ENCODE measurements around the gene TRIM2.

TRIM2 gene

GRCh38 chr4:153246446-153247115 lies 42.3 kb downstream of the TRIM2 start:
- DNase-seq (ENCODE audit: low read depth in 2 of 2, low spot score in 1 of 2), result no peak

DNA sequence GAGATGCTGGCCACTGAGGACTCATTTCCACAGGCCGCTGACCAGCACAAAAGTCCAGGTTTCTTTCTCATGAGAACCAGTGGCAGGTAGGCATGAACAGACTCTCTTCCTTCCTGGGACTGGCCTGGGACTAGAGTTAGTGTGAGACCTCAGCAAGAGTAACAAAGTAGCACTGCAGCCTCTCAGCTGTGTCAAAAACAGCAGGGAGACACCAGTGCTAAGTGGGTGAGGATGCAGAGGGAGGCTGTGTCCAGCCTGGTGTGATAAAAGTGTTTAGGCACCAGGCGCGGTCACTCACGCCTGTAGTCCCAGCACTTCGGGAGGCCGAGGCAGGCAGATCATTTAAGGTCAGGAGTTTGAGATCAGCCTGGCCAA lies 42.9 kb downstream of the TRIM2 start:
- DNase-seq (ENCODE audit: low read depth in 2 of 2, low spot score in 1 of 2), result no peak

DNA sequence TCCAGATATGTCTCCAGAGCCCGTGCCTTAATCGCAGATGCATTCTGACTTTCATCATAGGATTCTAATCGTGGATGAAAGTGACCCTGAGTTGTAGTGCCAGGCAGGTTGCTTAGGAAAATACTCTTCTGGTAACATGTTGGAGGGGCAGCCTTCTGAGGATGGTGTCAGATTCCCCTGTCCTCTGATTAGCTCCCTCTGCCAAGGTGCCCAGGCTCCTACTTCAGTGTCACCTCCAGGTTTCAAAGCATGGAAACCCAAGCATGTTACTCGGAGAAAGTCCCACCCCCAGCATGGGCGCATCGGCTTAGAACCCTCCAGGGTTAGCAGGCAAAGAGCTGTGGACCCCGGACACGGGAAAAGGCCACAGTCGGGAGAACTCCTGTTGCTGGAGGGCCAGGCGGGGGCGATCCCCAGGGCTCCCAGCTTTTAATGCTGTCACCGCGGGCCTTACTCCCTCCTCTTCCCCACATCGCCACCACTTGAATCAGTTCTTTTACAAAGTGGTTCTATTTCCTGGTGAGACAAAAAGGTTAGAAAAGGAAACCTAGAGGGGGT lies 44.5 kb downstream of the TRIM2 start:
- no peak for DNase-seq (ENCODE audit: low read depth in 2 of 2, low spot score in 1 of 2)

DNA sequence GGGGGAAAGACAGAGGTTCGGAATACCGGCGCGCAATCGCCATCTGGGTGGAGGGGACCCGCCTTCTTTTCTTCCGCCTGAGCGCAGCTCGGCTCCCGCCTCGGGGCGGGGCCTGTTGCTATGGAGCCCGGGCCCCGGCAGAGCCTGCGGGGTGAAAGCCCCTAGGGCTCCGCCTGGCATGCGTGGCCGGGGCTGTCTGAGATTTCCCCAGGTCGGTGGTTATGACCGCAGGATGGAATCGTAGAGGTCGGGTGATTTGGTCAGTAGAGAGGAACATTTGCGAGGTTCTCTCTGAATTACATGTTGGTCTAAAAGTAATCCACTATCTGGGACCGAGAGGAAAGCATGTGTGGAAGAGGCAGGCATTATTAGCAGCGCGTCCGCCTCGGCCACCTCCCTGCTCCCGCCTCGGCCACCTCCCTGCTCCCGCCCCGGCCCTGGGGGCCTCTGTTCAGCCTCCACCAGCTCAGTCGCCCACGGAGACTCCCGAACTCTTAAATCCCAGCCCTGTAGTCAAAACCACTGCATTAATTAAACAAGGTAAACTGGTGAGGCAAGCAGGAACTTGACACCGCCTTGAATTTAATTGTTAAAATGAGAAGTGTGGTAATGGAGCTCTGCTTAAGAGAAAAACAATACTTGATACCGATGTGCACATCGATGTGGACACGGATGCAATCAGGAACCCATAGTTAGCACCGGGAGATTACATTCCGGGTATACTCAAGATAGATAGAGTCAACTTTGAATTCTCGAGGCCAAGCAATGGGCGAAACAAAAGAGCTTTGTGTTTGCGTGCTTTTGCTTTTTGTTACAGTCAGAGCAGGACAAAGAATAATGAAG lies 45.2 kb downstream of the TRIM2 start:
- DNase-seq (ENCODE audit: low read depth in 2 of 2, low spot score in 1 of 2), result peak; percentile 56 to 75

- DNase-seq (ENCODE audit: low read depth in 2 of 2, low spot score in 1 of 2), result no peak
Observed at GRCh38 chr4:153252122-153252521, 47.9 kb downstream of the TRIM2 start.

GRCh38 chr4:153255233-153255632 lies 51.0 kb downstream of the TRIM2 start:
- no peak for DNase-seq (ENCODE audit: low read depth in 2 of 2, low spot score in 1 of 2)

GRCh38 chr4:153257151-153257620 lies 52.9 kb downstream of the TRIM2 start:
- DNase-seq (ENCODE audit: low read depth in 2 of 2, low spot score in 1 of 2), result no peak

DNA sequence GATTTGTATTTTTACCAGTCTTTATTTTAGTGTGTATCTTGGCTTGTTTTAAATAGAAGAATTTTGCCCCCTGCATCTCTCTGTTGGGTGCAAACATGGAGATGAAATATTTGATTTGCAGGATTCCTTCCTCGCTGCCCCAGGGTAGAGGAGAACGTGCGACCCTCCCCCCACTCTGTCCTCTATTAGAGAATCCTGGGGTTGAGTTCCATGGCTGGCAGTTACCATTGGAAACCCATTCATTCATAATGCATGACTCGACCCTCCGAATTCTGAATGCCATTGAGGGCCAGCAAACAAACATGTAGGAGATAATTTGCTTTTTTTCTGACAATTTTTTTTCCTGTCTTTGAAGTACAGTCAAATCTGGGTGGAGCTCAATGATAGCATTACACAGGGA lies 53.7 kb downstream of the TRIM2 start:
- DNase-seq (ENCODE audit: low read depth in 2 of 2, low spot score in 1 of 2), result no peak

GRCh38 chr4:153258750-153259149 lies 54.5 kb downstream of the TRIM2 start:
- no peak for DNase-seq (ENCODE audit: low read depth in 2 of 2, low spot score in 1 of 2)

- DNase-seq (ENCODE audit: low read depth in 2 of 2, low spot score in 1 of 2), result no peak
Observed at GRCh38 chr4:153259661-153260060, 55.4 kb downstream of the TRIM2 start.

GRCh38 chr4:153260132-153260531 lies 55.9 kb downstream of the TRIM2 start:
- no peak for DNase-seq (ENCODE audit: low read depth in 2 of 2, low spot score in 1 of 2)

- DNase-seq (ENCODE audit: low read depth in 2 of 2, low spot score in 1 of 2), result no peak
Observed at GRCh38 chr4:153260553-153261300, 56.5 kb downstream of the TRIM2 start.

GRCh38 chr4:153261461-153261860 lies 57.2 kb downstream of the TRIM2 start:
- DNase-seq (ENCODE audit: low read depth in 2 of 2, low spot score in 1 of 2), result no peak

DNA sequence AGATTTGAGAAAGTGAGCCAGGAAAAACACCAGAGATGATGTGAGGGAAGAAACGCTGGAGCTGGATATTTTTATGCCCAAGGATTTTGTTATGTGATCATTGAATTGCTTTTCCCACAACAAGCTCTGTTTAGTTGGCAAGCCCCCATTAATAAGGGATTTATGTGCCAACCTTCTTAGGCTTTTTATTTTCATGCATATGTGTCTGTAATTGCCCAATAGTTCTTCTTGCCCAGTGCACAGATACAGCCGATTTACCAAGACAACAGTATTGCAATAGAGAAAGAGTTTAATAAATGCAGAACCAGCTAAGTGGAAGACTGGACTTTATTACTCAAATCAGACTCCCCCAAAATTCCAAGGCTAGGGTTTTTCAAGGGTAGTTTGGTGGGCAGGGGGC lies 57.7 kb downstream of the TRIM2 start:
- no peak for DNase-seq (ENCODE audit: low read depth in 2 of 2, low spot score in 1 of 2)

DNA sequence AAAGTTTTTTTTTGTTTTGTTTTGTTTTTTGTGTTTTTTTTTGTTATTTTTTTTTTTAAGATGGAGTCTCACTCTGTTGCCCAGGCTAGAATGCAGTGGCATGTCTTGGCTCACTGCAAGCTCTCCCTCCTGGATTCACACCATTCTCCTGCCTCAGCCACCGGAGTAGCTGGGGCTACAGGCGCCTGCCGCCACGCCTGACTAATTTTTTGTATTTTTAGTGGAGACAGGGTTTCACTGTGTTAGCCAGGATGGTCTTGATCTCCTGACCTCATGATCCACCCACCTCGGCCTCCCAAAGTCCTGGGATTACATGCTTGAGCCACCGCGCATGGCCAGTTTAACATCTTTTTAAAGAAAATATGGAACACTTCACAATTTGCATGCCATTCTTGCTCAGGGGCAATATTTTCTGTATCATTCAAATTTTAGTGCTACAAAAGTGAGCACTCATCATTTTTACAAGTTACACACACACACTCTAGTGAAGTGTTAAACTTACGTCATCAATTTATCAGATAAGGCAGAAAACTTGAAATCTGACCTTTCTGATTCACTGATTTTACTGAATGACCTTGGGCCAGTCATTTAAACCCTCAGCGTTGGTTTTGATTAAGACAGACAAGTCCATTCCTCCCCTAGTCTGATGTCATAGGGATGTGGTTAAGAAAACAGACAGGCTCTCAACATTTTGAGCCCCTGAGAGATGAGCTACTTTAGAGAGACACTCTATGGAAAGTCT lies 61.2 kb downstream of the TRIM2 start:
- DNase-seq (ENCODE audit: low read depth in 2 of 2, low spot score in 1 of 2), result no peak

GRCh38 chr4:153266988-153267387 lies 62.7 kb downstream of the TRIM2 start:
- no peak for DNase-seq (ENCODE audit: low read depth in 2 of 2, low spot score in 1 of 2)

- no peak for DNase-seq (ENCODE audit: low read depth in 2 of 2, low spot score in 1 of 2)
Observed at GRCh38 chr4:153267890-153268289, 63.6 kb downstream of the TRIM2 start.

DNA sequence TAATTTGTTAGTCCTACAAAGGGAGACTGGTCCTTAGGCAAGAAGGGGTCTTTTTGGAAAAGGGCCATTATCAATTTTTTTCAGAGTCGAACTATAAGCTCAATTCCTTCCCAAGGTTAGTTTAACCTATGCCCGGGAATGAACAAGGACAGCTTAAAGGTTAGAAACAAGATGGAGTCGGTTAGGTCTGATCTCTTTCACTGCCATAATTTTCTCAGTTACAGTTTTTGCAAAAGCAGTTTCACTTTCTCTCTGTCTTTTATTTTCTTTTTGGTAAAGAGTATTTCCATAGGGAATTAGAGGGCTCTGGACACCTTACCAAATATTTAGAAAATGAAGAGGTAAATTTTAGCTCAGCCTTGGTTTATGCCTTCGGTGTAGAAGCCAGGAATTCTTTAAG lies 64.1 kb downstream of the TRIM2 start:
- DNase-seq (ENCODE audit: low read depth in 2 of 2, low spot score in 1 of 2), result no peak

DNA sequence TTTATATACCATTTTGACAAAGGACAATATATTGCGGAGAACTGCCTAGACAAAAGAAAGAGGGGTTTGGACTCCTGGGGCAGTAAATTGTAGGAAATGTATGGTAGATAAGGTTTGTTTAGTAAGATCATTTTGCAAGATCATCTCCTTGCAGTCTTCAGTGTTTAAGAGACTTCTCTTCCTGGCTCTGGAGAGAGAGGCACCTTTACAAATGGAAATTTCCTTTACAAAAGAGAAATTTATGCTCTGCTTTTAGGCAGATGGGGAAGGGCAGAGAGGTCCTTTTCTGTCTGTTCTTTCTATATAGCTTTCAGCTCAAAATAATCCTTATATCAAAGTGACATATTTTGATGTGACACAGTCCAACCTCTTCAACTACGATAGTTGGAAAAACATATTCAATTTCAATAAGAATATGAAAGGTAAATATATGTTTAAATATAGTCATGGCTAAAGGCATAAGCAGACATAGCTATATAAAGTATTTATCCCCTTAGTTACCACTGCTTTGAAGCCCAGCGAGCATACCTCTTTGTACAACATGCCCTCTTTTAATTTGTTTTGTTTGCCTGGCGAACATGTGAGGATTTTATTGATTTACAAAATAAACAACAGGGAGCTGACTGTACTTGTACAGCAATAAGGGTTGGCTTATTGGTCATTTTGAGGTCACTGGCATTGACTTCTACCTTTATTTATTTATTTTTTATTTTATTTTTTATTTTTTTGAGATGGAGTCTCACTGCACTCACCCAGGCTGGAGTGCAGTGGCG lies 65.2 kb downstream of the TRIM2 start:
- DNase-seq (ENCODE audit: low read depth in 2 of 2, low spot score in 1 of 2), result no peak

DNA sequence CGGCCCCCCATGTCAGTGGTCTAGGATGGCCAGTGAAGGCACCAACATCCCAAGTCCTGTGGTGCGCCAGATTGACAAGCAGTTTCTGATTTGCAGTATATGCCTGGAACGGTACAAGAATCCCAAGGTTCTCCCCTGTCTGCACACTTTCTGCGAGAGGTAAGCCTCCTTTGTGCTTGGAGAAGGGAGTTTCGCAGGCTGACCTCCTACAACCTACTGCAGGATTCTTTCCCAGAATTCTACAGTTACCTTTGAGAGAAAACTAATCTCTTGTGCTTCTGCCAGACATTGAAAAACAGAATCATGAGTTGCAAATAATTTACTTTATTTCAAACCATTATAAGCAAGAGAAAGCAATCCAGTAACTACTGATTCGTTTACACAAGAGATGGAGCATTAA lies 66.1 kb downstream of the TRIM2 start:
- no peak for DNase-seq (ENCODE audit: low read depth in 2 of 2, low spot score in 1 of 2)
